ENCODE data around the gene ATF4.

Gene ATF4

GRCh38 chr22:39487826-39488520 lies 32.4 kb upstream of the ATF4 start:
- no peak overlapping the region for H3K23ac ChIP-seq (ENCODE audit: low read length)
- no peaks in the 10 kb centered on the region for H3K36me3 ChIP-seq (ENCODE audit: control insufficient read depth, insufficient read depth, low read length)
- H3K9ac ChIP-seq (ENCODE audit: low read length), result no peak overlapping the region
- H4K5ac ChIP-seq (ENCODE audit: low read length), result no peak overlapping the region
- peaks cover 2% of the 10 kb centered on the region for H3K4me1 ChIP-seq (ENCODE audit: control insufficient read depth, low read depth, low read length)
- no peak overlapping the region for H3K27ac ChIP-seq (ENCODE audit: low read depth, low read length)
- no peak overlapping the region for H3K4me2 ChIP-seq (ENCODE audit: low read length)
- H2BK120ac ChIP-seq (ENCODE audit: low read depth, low read length), result no peak overlapping the region
- H2BK5ac ChIP-seq (ENCODE audit: low read length), result no peak overlapping the region
- no peak overlapping the region for H2BK15ac ChIP-seq (replicated peaks; ENCODE audit: low read depth)
- H2AK5ac ChIP-seq (ENCODE audit: low read length), result no peak overlapping the region
- no peak overlapping the region for H3K4me3 ChIP-seq (ENCODE audit: low read length)
- no peaks in the 10 kb centered on the region for H3K79me2 ChIP-seq (ENCODE audit: control insufficient read depth, insufficient read depth, low read length)
- H4K8ac ChIP-seq (ENCODE audit: low read depth, low read length), result no peak overlapping the region
- H3K18ac ChIP-seq (ENCODE audit: low read length), result no peak overlapping the region
- DNase-seq, result no peak
- H3K56ac ChIP-seq (ENCODE audit: low read length), result no peak overlapping the region
- no peaks in the 10 kb centered on the region for H3K27me3 ChIP-seq (ENCODE audit: insufficient read depth, low read length, poor library complexity)
- H3K4ac ChIP-seq (ENCODE audit: low read depth, low read length), result no peak overlapping the region
- H3K79me1 ChIP-seq (ENCODE audit: low read length), result no peaks in the 10 kb centered on the region
- no CpG with 5 or more reads among the region's 70 CpGs for WGBS (ENCODE audit: extremely low coverage, insufficient coverage, low lambda C conversion rate)

DNA sequence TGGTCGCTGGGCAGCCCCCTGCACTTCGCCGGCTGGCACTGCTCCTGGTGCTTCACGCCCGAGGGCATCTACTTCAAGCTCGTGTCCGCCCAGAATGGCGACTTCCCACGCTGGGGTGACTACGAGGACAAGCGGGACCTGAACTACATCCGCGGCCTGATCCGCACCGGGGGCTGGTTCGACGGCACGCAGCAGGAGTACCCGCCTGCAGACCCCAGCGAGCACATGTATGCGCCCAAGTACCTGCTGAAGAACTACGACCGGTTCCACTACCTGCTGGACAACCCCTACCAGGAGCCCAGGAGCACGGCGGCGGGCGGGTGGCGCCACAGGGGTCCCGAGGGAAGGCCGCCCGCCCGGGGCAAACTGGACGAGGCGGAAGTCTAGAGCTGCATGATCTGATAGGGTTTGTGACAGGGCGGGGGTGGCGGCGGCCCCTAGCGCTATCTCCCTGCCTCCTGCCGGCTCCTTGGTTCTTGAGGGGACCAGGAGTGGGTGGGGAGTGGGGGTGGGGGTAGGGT lies 31.7 kb upstream of the ATF4 start:
- WGBS (ENCODE audit: extremely low coverage, insufficient coverage, low lambda C conversion rate), result no CpG with 5 or more reads among the region's 39 CpGs
- H2BK120ac ChIP-seq (ENCODE audit: low read depth, low read length), result no peak overlapping the region
- peaks cover 2% of the 10 kb centered on the region for H3K4me1 ChIP-seq (ENCODE audit: control insufficient read depth, low read depth, low read length)
- no peak overlapping the region for H3K23ac ChIP-seq (ENCODE audit: low read length)
- no peaks in the 10 kb centered on the region for H3K79me1 ChIP-seq (ENCODE audit: low read length)
- no peak overlapping the region for H3K9ac ChIP-seq (ENCODE audit: low read length)
- H2BK5ac ChIP-seq (ENCODE audit: low read length), result no peak overlapping the region
- no peak overlapping the region for H3K4me2 ChIP-seq (ENCODE audit: low read length)
- H4K8ac ChIP-seq (ENCODE audit: low read depth, low read length), result no peak overlapping the region
- no peak for DNase-seq
- H3K56ac ChIP-seq (ENCODE audit: low read length), result no peak overlapping the region
- no peaks in the 10 kb centered on the region for H3K79me2 ChIP-seq (ENCODE audit: control insufficient read depth, insufficient read depth, low read length)
- no peak overlapping the region for H4K5ac ChIP-seq (ENCODE audit: low read length)
- no peak overlapping the region for H2AK5ac ChIP-seq (ENCODE audit: low read length)
- H3K27ac ChIP-seq (ENCODE audit: low read depth, low read length), result no peak overlapping the region
- H3K27me3 ChIP-seq (ENCODE audit: insufficient read depth, low read length, poor library complexity), result no peaks in the 10 kb centered on the region
- H3K18ac ChIP-seq (ENCODE audit: low read length), result no peak overlapping the region
- H3K4ac ChIP-seq (ENCODE audit: low read depth, low read length), result no peak overlapping the region
- no peak overlapping the region for H2BK15ac ChIP-seq (replicated peaks; ENCODE audit: low read depth)
- H3K4me3 ChIP-seq (ENCODE audit: low read length), result no peak overlapping the region
- no peaks in the 10 kb centered on the region for H3K36me3 ChIP-seq (ENCODE audit: control insufficient read depth, insufficient read depth, low read length)

DNA sequence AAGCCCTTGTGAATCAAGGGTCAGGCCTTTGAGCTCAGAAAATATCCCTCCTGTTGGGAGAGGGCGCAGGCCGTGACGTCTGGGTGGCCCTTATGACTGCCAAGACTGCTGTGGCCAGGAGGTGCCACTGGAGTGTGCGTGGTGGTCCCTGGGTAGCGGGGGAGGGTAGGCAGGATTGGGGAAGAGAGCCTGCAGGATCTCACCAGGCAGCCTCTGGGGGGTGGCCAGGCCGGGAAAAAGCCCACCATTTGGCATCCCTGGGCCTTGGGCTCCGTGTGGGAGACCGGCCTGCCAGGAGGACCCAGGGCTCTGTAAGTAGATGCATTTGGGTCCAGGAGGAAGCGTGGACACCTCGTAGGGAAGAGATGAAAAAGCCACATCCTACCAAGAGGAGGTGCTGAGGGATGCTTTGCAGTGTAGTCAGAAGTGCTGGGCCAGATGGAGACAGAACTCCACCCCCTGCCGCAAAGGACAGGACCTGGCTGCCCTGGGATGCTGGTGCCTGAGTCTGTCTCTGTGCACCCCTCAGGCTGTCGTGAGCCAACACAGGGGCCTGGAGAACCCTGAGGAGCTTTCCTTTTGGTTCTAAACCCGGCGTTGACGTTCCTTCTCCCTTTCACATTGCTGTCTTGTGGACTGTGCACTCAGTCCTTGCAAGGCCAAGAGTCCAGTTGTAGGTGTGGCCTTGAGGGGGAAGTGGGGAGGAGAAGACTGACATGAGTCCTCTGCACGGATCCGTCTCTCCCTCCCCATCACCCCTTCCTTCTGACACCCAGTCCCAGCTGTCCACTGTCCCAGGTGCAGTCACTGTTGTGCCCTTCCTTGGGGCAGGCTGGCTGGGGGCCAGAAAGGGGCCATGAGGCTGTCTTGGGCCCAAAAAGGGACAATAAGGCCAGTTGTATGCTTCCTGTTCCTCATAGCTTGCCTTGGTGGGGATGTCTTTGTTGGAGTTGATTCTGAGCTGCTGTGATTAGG lies 31.0 kb upstream of the ATF4 start:
- Histone ChIP-seq H2BK120ac (ENCODE audit: low read depth, low read length) (no peak overlapping the region), H3K9ac (ENCODE audit: low read length) (no peak overlapping the region), H3K4me1 (ENCODE audit: control insufficient read depth, low read depth, low read length) (peaks cover 2% of the 10 kb centered on the region), H3K56ac (ENCODE audit: low read length) (no peak overlapping the region), H3K79me1 (ENCODE audit: low read length) (no peaks in the 10 kb centered on the region), H4K5ac (ENCODE audit: low read length) (no peak overlapping the region), H3K27me3 (ENCODE audit: insufficient read depth, low read length, poor library complexity) (no peaks in the 10 kb centered on the region), H3K79me2 (ENCODE audit: control insufficient read depth, insufficient read depth, low read length) (no peaks in the 10 kb centered on the region), H3K18ac (ENCODE audit: low read length) (no peak overlapping the region), H3K36me3 (ENCODE audit: control insufficient read depth, insufficient read depth, low read length) (no peaks in the 10 kb centered on the region), H3K23ac (ENCODE audit: low read length) (no peak overlapping the region), H2BK15ac (replicated peaks; ENCODE audit: low read depth) (no peak overlapping the region), H3K4me3 (ENCODE audit: low read length) (no peak overlapping the region), H2BK5ac (ENCODE audit: low read length) (no peak overlapping the region), H3K27ac (ENCODE audit: low read depth, low read length) (no peak overlapping the region), H3K4ac (ENCODE audit: low read depth, low read length) (no peak overlapping the region), H4K8ac (ENCODE audit: low read depth, low read length) (no peak overlapping the region), H3K4me2 (ENCODE audit: low read length) (no peak overlapping the region), H2AK5ac (ENCODE audit: low read length) (no peak overlapping the region)
- no peak for DNase-seq
- WGBS (ENCODE audit: extremely low coverage, insufficient coverage, low lambda C conversion rate), result no CpG with 5 or more reads among the region's 17 CpGs

- Histone ChIP-seq H3K36me3 (ENCODE audit: control insufficient read depth, insufficient read depth, low read length) (no peaks in the 10 kb centered on the region), H3K4me1 (ENCODE audit: control insufficient read depth, low read depth, low read length) (peaks cover 2% of the 10 kb centered on the region), H3K79me2 (ENCODE audit: control insufficient read depth, insufficient read depth, low read length) (no peaks in the 10 kb centered on the region), H3K4me2 (ENCODE audit: low read length) (no peak overlapping the region), H3K4ac (ENCODE audit: low read depth, low read length) (no peak overlapping the region), H3K79me1 (ENCODE audit: low read length) (no peaks in the 10 kb centered on the region), H3K18ac (ENCODE audit: low read length) (no peak overlapping the region), H2AK5ac (ENCODE audit: low read length) (no peak overlapping the region), H2BK120ac (ENCODE audit: low read depth, low read length) (no peak overlapping the region), H4K5ac (ENCODE audit: low read length) (no peak overlapping the region), H4K8ac (ENCODE audit: low read depth, low read length) (no peak overlapping the region), H3K9ac (ENCODE audit: low read length) (no peak overlapping the region), H3K27ac (ENCODE audit: low read depth, low read length) (no peak overlapping the region), H3K4me3 (ENCODE audit: low read length) (no peak overlapping the region), H2BK5ac (ENCODE audit: low read length) (no peak overlapping the region), H2BK15ac (replicated peaks; ENCODE audit: low read depth) (no peak overlapping the region), H3K27me3 (ENCODE audit: insufficient read depth, low read length, poor library complexity) (no peaks in the 10 kb centered on the region), H3K56ac (ENCODE audit: low read length) (no peak overlapping the region), H3K23ac (ENCODE audit: low read length) (no peak overlapping the region)
- no CpG with 5 or more reads among the region's 13 CpGs for WGBS (ENCODE audit: extremely low coverage, insufficient coverage, low lambda C conversion rate)
- DNase-seq, result peak; percentile 89
Observed at GRCh38 chr22:39490135-39490798, 30.1 kb upstream of the ATF4 start.

- Histone ChIP-seq H3K79me1 (ENCODE audit: low read length) (no peaks in the 10 kb centered on the region), H3K9ac (ENCODE audit: low read length) (no peak overlapping the region), H3K18ac (ENCODE audit: low read length) (no peak overlapping the region), H4K8ac (ENCODE audit: low read depth, low read length) (no peak overlapping the region), H3K36me3 (ENCODE audit: control insufficient read depth, insufficient read depth, low read length) (no peaks in the 10 kb centered on the region), H3K4ac (ENCODE audit: low read depth, low read length) (no peak overlapping the region), H3K56ac (ENCODE audit: low read length) (no peak overlapping the region), H3K23ac (ENCODE audit: low read length) (no peak overlapping the region), H4K5ac (ENCODE audit: low read length) (no peak overlapping the region), H3K27me3 (ENCODE audit: insufficient read depth, low read length, poor library complexity) (no peaks in the 10 kb centered on the region), H2BK15ac (replicated peaks; ENCODE audit: low read depth) (no peak overlapping the region), H3K4me3 (ENCODE audit: low read length) (no peak overlapping the region), H3K4me2 (ENCODE audit: low read length) (no peak overlapping the region), H3K27ac (ENCODE audit: low read depth, low read length) (no peak overlapping the region), H2BK120ac (ENCODE audit: low read depth, low read length) (no peak overlapping the region), H2AK5ac (ENCODE audit: low read length) (no peak overlapping the region), H3K79me2 (ENCODE audit: control insufficient read depth, insufficient read depth, low read length) (no peaks in the 10 kb centered on the region), H3K4me1 (ENCODE audit: control insufficient read depth, low read depth, low read length) (peaks cover 2% of the 10 kb centered on the region), H2BK5ac (ENCODE audit: low read length) (no peak overlapping the region)
- DNase-seq, result no peak
- WGBS (ENCODE audit: extremely low coverage, insufficient coverage, low lambda C conversion rate), result no CpG with 5 or more reads among the region's 9 CpGs
Observed at GRCh38 chr22:39490966-39491680, 29.2 kb upstream of the ATF4 start.

All from mesendoderm (in vitro differentiated cells).